Measurements from ENCODE around the gene SLC22A23. TPM values are rescaled to one million over a fixed set of nuclear protein-coding genes. Genes with fewer than 3 reads are reported as not detected.

Gene SLC22A23
- total and polyA plus RNA-seq, 2 experiments from 2014 or later = 15.7 to 24.9 TPM

- no peak overlapping the region for H3K27ac ChIP-seq
- no peaks in the 10 kb centered on the region for H3K36me3 ChIP-seq
- no peaks in the 10 kb centered on the region for H3K9me3 ChIP-seq (ENCODE audit: low read depth)
- H3K4me1 ChIP-seq (ENCODE audit: low read depth) = peaks cover 21% of the 10 kb centered on the region
- TF ChIP-seq, protein P1, sequence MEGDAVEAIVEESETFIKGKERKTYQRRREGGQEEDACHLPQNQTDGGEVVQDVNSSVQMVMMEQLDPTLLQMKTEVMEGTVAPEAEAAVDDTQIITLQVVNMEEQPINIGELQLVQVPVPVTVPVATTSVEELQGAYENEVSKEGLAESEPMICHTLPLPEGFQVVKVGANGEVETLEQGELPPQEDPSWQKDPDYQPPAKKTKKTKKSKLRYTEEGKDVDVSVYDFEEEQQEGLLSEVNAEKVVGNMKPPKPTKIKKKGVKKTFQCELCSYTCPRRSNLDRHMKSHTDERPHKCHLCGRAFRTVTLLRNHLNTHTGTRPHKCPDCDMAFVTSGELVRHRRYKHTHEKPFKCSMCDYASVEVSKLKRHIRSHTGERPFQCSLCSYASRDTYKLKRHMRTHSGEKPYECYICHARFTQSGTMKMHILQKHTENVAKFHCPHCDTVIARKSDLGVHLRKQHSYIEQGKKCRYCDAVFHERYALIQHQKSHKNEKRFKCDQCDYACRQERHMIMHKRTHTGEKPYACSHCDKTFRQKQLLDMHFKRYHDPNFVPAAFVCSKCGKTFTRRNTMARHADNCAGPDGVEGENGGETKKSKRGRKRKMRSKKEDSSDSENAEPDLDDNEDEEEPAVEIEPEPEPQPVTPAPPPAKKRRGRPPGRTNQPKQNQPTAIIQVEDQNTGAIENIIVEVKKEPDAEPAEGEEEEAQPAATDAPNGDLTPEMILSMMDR (IDR thresholded peaks at IDR 0.05; ENCODE audit: low read depth, low read length) = no peak
- H3K27me3 ChIP-seq = peaks cover 6% of the 10 kb centered on the region
- peak overlapping the region; percentile 53 for H3K4me3 ChIP-seq
- no peak for DNase-seq (ENCODE audit: low read depth in 1 of 2, low spot score in 1 of 2)
These were observed 3.2 kb downstream of the SLC22A23 start for GRCh38 chr6:3453413-3454272.

GRCh38 chr6:3451498-3451897, 5.4 kb downstream of the SLC22A23 start:
- no peaks in the 10 kb centered on the region for H3K27me3 ChIP-seq
- no peak overlapping the region for H3K27ac ChIP-seq
- TF ChIP-seq, protein P1 (IDR thresholded peaks at IDR 0.05; ENCODE audit: low read depth, low read length) = no peak
- no peaks in the 10 kb centered on the region for H3K36me3 ChIP-seq
- H3K4me1 ChIP-seq (ENCODE audit: low read depth) = peaks cover 15% of the 10 kb centered on the region
- H3K4me3 ChIP-seq = no peak overlapping the region
- no peak for DNase-seq (ENCODE audit: low read depth in 1 of 2, low spot score in 1 of 2)
- H3K9me3 ChIP-seq (ENCODE audit: low read depth) = no peaks in the 10 kb centered on the region

DNA sequence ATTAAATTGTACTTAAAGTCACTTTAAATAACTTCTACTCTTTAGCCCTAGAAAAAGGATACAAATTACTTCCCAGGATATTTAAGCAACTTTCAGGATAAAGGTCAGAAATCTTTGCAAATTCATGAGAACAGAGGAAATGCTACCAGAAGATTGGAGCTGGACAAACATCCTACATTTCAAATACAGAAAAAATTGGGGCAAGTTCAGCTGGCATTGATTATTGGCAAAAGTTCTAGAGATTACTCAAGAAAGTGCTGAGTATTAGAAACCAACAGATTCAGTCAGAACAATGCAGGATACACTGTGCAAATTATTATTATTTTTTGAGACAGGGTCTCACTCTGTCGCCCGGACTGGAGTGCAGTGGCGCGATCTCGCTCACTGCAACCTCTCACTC, 6.0 kb downstream of the SLC22A23 start:
- Histone ChIP-seq H3K4me1 (ENCODE audit: low read depth) (peaks cover 15% of the 10 kb centered on the region), H3K9me3 (ENCODE audit: low read depth) (no peaks in the 10 kb centered on the region), H3K36me3 (no peaks in the 10 kb centered on the region), H3K27ac (no peak overlapping the region), H3K4me3 (no peak overlapping the region), H3K27me3 (no peaks in the 10 kb centered on the region)
- no peak for DNase-seq (ENCODE audit: low read depth in 1 of 2, low spot score in 1 of 2)
- TF ChIP-seq, protein P1 (IDR thresholded peaks at IDR 0.05; ENCODE audit: low read depth, low read length) = no peak

GRCh38 chr6:3449750-3450305, 7.0 kb downstream of the SLC22A23 start:
- peaks cover 15% of the 10 kb centered on the region for H3K4me1 ChIP-seq (ENCODE audit: low read depth)
- no peak overlapping the region for H3K4me3 ChIP-seq
- H3K36me3 ChIP-seq = no peaks in the 10 kb centered on the region
- no peak overlapping the region for H3K27ac ChIP-seq
- TF ChIP-seq, protein P1 (IDR thresholded peaks at IDR 0.05; ENCODE audit: low read depth, low read length) = no peak
- no peaks in the 10 kb centered on the region for H3K9me3 ChIP-seq (ENCODE audit: low read depth)
- no peaks in the 10 kb centered on the region for H3K27me3 ChIP-seq
- no peak for DNase-seq (ENCODE audit: low read depth in 1 of 2, low spot score in 1 of 2)

GRCh38 chr6:3449321-3449720, 7.5 kb downstream of the SLC22A23 start:
- Histone ChIP-seq H3K27me3 (no peaks in the 10 kb centered on the region), H3K27ac (no peak overlapping the region), H3K9me3 (ENCODE audit: low read depth) (no peaks in the 10 kb centered on the region), H3K4me3 (no peak overlapping the region), H3K4me1 (ENCODE audit: low read depth) (peaks cover 15% of the 10 kb centered on the region), H3K36me3 (no peaks in the 10 kb centered on the region)
- TF ChIP-seq, protein P1 (IDR thresholded peaks at IDR 0.05; ENCODE audit: low read depth, low read length) = no peak
- no peak for DNase-seq (ENCODE audit: low read depth in 1 of 2, low spot score in 1 of 2)

Measured in cardiac muscle cell (in vitro differentiated cells and primary cell).